Measurements from ENCODE around the gene CNBD2.
"Not testable (repeated sequence)": the region's sequence is repeated elsewhere in the genome, so short reads cannot be mapped to it uniquely, and the experiment has no call there.

Gene CNBD2

DNA sequence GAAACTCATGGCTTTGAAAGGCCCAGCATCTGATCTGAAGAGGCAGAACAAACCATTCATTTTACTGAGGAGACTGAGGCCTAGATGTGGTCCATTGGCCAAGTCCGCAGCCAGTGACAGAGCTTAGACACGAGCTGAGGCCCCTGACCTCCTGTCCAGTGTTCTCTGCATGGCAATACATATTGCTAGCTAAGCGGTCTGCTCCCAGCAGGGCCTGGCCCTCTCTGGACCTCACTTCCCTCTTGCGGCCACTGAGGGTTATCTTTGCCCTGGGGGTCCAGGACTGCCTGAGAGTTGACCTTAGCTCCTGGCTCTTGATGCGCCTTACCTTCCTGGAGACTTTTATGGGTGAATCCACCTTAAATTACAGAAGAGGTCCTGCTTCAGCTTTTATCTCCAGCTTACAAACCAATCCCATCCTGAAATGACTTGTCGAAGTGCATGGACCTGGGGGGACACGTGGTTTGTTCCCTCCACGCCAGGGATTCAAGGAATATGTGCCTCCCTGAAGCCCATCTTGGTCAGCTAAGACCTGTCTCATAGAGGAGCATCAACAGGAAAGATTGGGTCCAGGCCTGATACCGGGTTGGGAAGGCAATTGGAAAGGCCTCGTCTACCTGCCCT, 75.6 kb downstream of the CNBD2 start:
- Histone ChIP-seq H2AFZ (ENCODE audit: low read depth) (no peak overlapping the region), H3K27me3 (ENCODE audit: insufficient read depth, low read depth) (no peaks in the 10 kb centered on the region), H3K27ac (no peak overlapping the region), H3K36me3 (ENCODE audit: insufficient read depth) (no peaks in the 10 kb centered on the region), H3K79me2 (ENCODE audit: insufficient read depth, low read depth) (peaks cover 37% of the 10 kb centered on the region), H3K4me1 (ENCODE audit: low read depth, poor library complexity, severe bottlenecking) (peaks cover 14% of the 10 kb centered on the region), H3K4me2 (no peak overlapping the region), H3K4me3 (IDR thresholded peaks at IDR 0.05; ENCODE audit: insufficient read depth, low read depth, low read length) (no peak overlapping the region), H4K20me1 (ENCODE audit: insufficient read depth) (peaks cover 19% of the 10 kb centered on the region), H3K9ac (no peak overlapping the region)
- TF ChIP-seq, protein P1, sequence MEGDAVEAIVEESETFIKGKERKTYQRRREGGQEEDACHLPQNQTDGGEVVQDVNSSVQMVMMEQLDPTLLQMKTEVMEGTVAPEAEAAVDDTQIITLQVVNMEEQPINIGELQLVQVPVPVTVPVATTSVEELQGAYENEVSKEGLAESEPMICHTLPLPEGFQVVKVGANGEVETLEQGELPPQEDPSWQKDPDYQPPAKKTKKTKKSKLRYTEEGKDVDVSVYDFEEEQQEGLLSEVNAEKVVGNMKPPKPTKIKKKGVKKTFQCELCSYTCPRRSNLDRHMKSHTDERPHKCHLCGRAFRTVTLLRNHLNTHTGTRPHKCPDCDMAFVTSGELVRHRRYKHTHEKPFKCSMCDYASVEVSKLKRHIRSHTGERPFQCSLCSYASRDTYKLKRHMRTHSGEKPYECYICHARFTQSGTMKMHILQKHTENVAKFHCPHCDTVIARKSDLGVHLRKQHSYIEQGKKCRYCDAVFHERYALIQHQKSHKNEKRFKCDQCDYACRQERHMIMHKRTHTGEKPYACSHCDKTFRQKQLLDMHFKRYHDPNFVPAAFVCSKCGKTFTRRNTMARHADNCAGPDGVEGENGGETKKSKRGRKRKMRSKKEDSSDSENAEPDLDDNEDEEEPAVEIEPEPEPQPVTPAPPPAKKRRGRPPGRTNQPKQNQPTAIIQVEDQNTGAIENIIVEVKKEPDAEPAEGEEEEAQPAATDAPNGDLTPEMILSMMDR (conservative IDR thresholded peaks at IDR 0.05; ENCODE audit: low read depth, low read length), result no peak

DNA sequence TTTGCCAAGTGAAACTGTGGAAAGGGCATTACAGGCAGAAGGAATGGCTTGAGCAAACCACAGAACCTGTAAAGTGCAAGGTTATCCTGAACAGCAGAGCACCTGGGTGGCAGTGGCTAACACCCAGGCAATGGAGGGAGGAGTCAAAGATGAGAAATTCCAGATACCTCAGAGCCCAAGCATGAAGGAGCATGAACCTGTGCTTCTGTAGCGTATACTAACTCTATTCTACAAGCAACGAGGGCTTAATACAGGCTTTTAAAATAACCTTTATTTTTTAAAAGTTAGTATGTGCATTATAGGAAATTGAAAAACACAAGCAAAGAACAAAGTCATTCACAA, 77.0 kb downstream of the CNBD2 start:
- Histone ChIP-seq H4K20me1 (ENCODE audit: insufficient read depth) (peaks cover 19% of the 10 kb centered on the region), H3K4me3 (IDR thresholded peaks at IDR 0.05; ENCODE audit: insufficient read depth, low read depth, low read length) (no peak overlapping the region), H2AFZ (ENCODE audit: low read depth) (no peak overlapping the region), H3K36me3 (ENCODE audit: insufficient read depth) (no peaks in the 10 kb centered on the region), H3K4me1 (ENCODE audit: low read depth, poor library complexity, severe bottlenecking) (peaks cover 14% of the 10 kb centered on the region), H3K27ac (no peak overlapping the region), H3K27me3 (ENCODE audit: insufficient read depth, low read depth) (no peaks in the 10 kb centered on the region), H3K9ac (no peak overlapping the region), H3K79me2 (ENCODE audit: insufficient read depth, low read depth) (peaks cover 50% of the 10 kb centered on the region), H3K4me2 (no peak overlapping the region)
- TF ChIP-seq, protein P1 (conservative IDR thresholded peaks at IDR 0.05; ENCODE audit: low read depth, low read length), result no peak

DNA sequence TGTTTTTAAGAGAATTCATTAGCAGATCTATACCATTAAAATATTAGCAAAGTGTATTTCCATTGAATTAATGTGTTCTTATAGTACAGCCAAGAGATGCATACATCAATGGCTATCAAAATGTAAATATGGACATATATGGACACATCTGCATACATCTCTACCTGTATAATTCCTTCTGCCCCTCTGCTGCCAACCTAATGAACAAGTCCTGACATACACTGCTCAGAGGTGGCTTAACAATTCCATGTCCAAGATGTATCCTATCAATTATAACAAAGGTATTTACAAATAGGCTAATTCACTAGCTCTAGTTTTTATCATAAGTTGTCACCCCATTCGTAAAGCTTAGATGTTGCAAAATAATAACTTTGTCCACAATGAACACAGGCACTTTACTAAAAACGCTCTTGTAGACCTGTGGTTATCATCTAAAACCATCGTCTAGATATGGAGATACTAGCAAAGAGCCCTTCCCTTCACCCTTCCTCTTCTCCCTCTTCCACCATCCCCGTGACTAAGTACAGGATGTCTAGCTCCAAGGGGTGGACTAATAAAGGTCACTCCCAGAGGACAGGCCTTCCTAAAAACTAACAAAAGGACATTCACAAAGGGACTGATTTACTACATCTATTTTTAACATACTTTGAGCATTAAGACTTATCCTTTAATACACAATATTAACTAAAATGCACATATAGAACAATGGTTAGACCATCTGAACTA, 77.8 kb downstream of the CNBD2 start:
- not testable (repeated sequence) for H3K27ac ChIP-seq; H3K27me3 ChIP-seq (ENCODE audit: insufficient read depth, low read depth); H3K9ac ChIP-seq; H3K4me3 ChIP-seq (IDR thresholded peaks at IDR 0.05; ENCODE audit: insufficient read depth, low read depth, low read length); H2AFZ ChIP-seq (ENCODE audit: low read depth); H3K36me3 ChIP-seq (ENCODE audit: insufficient read depth); H3K4me2 ChIP-seq
- H3K79me2 ChIP-seq (ENCODE audit: insufficient read depth, low read depth), result peaks cover 54% of the 10 kb centered on the region
- peaks cover 19% of the 10 kb centered on the region for H4K20me1 ChIP-seq (ENCODE audit: insufficient read depth)
- peaks cover 17% of the 10 kb centered on the region for H3K4me1 ChIP-seq (ENCODE audit: low read depth, poor library complexity, severe bottlenecking)

DNA sequence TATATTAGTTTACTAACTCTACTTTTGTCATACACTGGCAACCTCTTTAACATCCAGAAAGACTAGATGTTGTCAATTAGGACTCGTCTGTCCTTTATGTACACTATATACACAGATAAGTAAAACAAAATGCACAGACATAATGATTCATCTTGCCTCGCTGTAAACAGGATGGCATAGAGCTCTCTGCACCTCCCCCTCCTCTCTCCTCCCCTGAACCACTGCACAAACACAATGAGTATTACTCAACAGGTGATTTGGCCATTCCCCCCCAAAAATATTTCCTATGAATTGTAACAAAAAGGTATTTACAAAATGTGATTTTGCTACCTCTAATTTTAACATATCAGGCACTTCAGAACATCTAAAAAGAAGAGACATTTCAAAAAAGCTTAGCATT, 81.0 kb downstream of the CNBD2 start:
- H3K9ac ChIP-seq, result not testable (repeated sequence)
- Histone ChIP-seq H3K79me2 (ENCODE audit: insufficient read depth, low read depth) (peaks cover 54% of the 10 kb centered on the region), H4K20me1 (ENCODE audit: insufficient read depth) (peaks cover 19% of the 10 kb centered on the region)

DNA sequence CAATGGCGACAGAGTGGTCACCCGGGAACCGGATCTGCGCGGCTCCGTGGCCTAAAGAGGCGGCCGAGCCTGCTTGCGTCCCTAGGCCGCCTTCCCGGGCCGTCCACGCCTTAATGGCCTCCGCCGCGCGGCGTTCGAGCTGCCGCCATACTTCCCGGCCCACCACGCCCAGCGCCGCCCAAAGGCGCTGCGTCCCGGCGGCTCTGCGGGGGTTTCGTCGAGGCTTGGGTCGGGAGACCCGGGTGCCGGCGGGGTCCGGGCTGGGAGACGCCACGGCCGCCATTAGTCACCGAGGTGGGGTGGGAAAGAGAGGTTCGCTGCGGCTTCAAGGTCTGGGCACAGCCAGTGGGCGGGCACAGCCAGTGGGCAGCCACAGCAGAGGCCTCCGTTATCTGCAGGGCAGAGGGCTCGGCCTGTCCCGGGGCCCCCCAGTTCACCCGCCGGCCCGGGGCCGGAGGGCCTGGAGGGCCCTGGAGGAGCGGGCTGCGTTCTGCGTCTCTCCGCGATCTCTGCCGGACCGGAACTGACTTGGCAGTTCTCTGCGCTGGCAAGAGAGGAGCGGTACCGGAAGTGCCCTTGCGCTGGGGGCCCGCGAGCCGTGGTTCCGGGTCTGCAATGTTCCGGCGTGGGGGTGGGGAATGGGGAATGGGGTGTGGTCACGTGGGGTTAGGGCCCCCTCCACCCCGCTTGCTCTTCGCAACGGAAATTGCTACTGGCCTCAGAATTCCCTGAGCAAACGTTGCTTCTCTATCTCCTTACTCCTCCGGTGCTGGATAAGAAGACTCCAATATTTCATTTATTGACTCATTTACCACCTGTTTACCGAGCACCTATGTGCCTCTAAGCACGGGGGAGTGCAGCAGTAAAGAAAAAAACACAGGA, 82.3 kb downstream of the CNBD2 start:
- no peaks in the 10 kb centered on the region for H3K27me3 ChIP-seq (ENCODE audit: insufficient read depth, low read depth)
- H4K20me1 ChIP-seq (ENCODE audit: insufficient read depth), result peaks cover 19% of the 10 kb centered on the region
- H3K9ac ChIP-seq, result peak overlapping the region; percentile 99
- TF ChIP-seq, protein P1 (conservative IDR thresholded peaks at IDR 0.05; ENCODE audit: low read depth, low read length), result no peak
- H3K79me2 ChIP-seq (ENCODE audit: insufficient read depth, low read depth), result peaks cover 49% of the 10 kb centered on the region
- no peaks in the 10 kb centered on the region for H3K36me3 ChIP-seq (ENCODE audit: insufficient read depth)
- peak overlapping the region; percentile 93 for H3K27ac ChIP-seq
- H3K4me1 ChIP-seq (ENCODE audit: low read depth, poor library complexity, severe bottlenecking), result peaks cover 20% of the 10 kb centered on the region
- no peak overlapping the region for H3K4me3 ChIP-seq (IDR thresholded peaks at IDR 0.05; ENCODE audit: insufficient read depth, low read depth, low read length)
- peak overlapping the region; percentile 77 for H3K4me2 ChIP-seq
- peak overlapping the region; percentile 84 for H2AFZ ChIP-seq (ENCODE audit: low read depth)

More for the DNA sequence above, 81.0 kb downstream of the CNBD2 start:
- not testable (repeated sequence) for H3K27me3 ChIP-seq (ENCODE audit: insufficient read depth, low read depth); H3K27ac ChIP-seq; H3K4me3 ChIP-seq (IDR thresholded peaks at IDR 0.05; ENCODE audit: insufficient read depth, low read depth, low read length); H3K36me3 ChIP-seq (ENCODE audit: insufficient read depth); H2AFZ ChIP-seq (ENCODE audit: low read depth)
- H3K4me1 ChIP-seq (ENCODE audit: low read depth, poor library complexity, severe bottlenecking), result peaks cover 20% of the 10 kb centered on the region
- H3K4me2 ChIP-seq, result peak overlapping the region; percentile 77
